Measurements from ENCODE around the gene SLC16A12.

GRCh38 chr10:89535171-89536012 lies at the start of gene SLC16A12:
- TF ChIP-seq CTCF (IDR thresholded peaks at IDR 0.05) (peak in 1 of 6 experiments; percentile 18), POLR2A (IDR thresholded peaks at IDR 0.05) (no peak), EP300 (IDR thresholded peaks at IDR 0.05) (no peak), POLR2AphosphoS5 (IDR thresholded peaks at IDR 0.05) (no peak)
